Measurements from ENCODE around the gene FHL3.

- no peak for TF ChIP-seq MXI1 (IDR thresholded peaks at IDR 0.05; ENCODE audit: borderline replicate concordance, low read depth, low read length)
- TF ChIP-seq POLR2A (IDR thresholded peaks at IDR 0.05; ENCODE audit: low read depth, low read length), result no peak
- TF ChIP-seq CTCF (conservative IDR thresholded peaks at IDR 0.05; ENCODE audit: low read depth, low read length), result no peak
- TF ChIP-seq USF2 (IDR thresholded peaks at IDR 0.05; ENCODE audit: low read depth, low read length), result no peak
- no peak for TF ChIP-seq MAFK (IDR thresholded peaks at IDR 0.05; ENCODE audit: low read depth, low read length)
- TF ChIP-seq RAD21 (IDR thresholded peaks at IDR 0.05; ENCODE audit: low read length), result no peak
- TF ChIP-seq NFE2L2 (IDR thresholded peaks at IDR 0.05; ENCODE audit: low read depth, low read length), result no peak
- TF ChIP-seq CEBPB (IDR thresholded peaks at IDR 0.05; ENCODE audit: low read depth, low read length), result no peak
- no peak for TF ChIP-seq MAZ (IDR thresholded peaks at IDR 0.05; ENCODE audit: borderline replicate concordance, low read depth, low read length)
Measured at GRCh38 chr1:38043036-38043747, 37.9 kb upstream of the FHL3 start.

All from IMR-90 (cell line).